ENCODE data around the gene SIN3A.

GRCh38 chr15:75430259-75430658 is 21.2 kb downstream of the SIN3A start:
- no peak for TF ChIP-seq CTCF (conservative IDR thresholded peaks at IDR 0.05; ENCODE audit: low read depth, low read length)
- no peak for TF ChIP-seq EZH2 (IDR thresholded peaks at IDR 0.05; ENCODE audit: borderline replicate concordance, low read depth, low read length, poor library complexity, severe bottlenecking)
